Upper lobe of left lung (tissue), 4 donors: ENCODE measurements around the gene KIAA1143.
A peak's percentile ranks its signal among the peaks of the same experiment; 100 is the strongest.

Experiments
- CTCF ChIP-seq, 6 experiments: fragments of 450-650 bp in 4 of 6; fragments of 200-600 bp in 2 of 6; sonication (generic) in 2 of 6; IDR thresholded peaks; one replicate each; pipeline ENCODE4 v1.5.1; 2016 to 2019; ENCODE audit warnings: antibody characterized with exemption in 6 of 6
- POLR2A ChIP-seq, 4 donors: fragments of 450-650 bp; IDR thresholded peaks; one replicate each; pipeline ENCODE4 v1.5.1; 2016 to 2017; ENCODE audit warnings: antibody characterized with exemption in 4 of 4, mild to moderate bottlenecking in 2 of 4

DNA sequence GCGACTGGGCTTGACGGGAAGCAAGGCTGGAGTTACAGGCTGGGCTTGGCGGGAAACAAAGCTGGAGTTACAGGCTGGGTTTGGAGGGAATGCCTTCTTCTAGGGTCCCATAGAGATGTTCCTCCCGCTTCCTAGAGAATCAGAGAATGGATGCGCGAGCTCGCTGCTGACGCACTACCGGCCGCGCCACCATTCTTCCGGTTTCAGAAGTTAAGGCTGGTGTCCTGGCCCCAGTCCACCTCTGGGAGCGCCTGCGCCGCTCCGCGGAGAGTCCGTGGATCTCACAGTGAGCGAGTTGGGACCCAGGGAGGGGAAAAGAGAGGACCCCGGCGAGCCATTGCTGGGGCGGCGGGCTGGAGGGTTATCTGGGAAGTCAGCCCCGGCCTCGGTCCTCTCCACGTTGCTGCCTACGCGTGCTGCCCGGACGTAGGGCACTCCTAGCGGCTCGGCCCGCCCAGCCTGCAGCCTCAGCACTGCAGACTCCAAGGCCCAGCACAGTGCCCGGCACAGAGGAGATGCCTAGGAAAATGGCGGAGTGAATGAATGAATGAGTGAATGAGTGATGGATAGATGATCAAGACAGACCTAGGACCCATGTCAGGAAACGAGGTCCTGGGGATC is 48.9 kb downstream of the KIAA1143 start, which contains the start of gene ZNF502:
- TF ChIP-seq CTCF (IDR thresholded peaks at IDR 0.05) (peak; percentile 13 to 69 (median 44)), POLR2A (IDR thresholded peaks at IDR 0.05) (no peak)
